Breast epithelium (tissue), 4 donors: Measurements from ENCODE around the gene LPAR1. TPM values are rescaled to one million over a fixed set of nuclear protein-coding genes. Genes with fewer than 3 reads are reported as not detected.

Experiments
- DNase-seq, 2 donors: peaks; one replicate each; pipeline ENCODE4 v3.0.0-alpha.2; 2019; ENCODE audit warnings: low spot score in 2 of 2
- H3K27ac ChIP-seq, 2 donors: fragments of 200-600 bp; sonication (generic) in 1 of 2; one replicate each; pipeline ENCODE4 v1.5.1; 2016 to 2019; ENCODE audit warnings: mild to moderate bottlenecking in 1 of 2
- H3K27me3 ChIP-seq, 2 donors: fragments of 200-600 bp; sonication (generic) in 1 of 2; one replicate each; pipeline versions ENCODE4 v1.5.1 to v1.6.0; 2017 to 2019; ENCODE audit warnings: control low read depth in 1 of 2, mild to moderate bottlenecking in 1 of 2
- H3K36me3 ChIP-seq: fragments of 200-600 bp; one replicate; pipeline ENCODE4 v1.5.1; 2019
- H3K4me1 ChIP-seq, 2 donors: fragments of 200-600 bp; sonication (generic); one replicate each; pipeline ENCODE4 v1.5.1; 2016 to 2019; ENCODE audit warnings: control low read depth in 1 of 2
- H3K4me3 ChIP-seq, 3 donors: fragments of 200-600 bp; sonication (generic); 1 replicate in 2 of 3; 2 replicates in 1 of 3; pipeline ENCODE4 v1.5.1; 2016 to 2019; ENCODE audit warnings: mild to moderate bottlenecking in 3 of 3, moderate library complexity in 2 of 3
- H3K9me3 ChIP-seq, 2 donors: fragments of 200-600 bp; sonication (generic) in 1 of 2; one replicate each; pipeline ENCODE4 v1.5.1; 2016 to 2019; ENCODE audit warnings: control low read depth in 1 of 2
- CTCF ChIP-seq, 3 donors: fragments of 450-650 bp; IDR thresholded peaks; one replicate each; pipeline ENCODE4 v1.5.1; 2016 to 2017; ENCODE audit warnings: antibody characterized with exemption in 3 of 3, mild to moderate bottlenecking in 3 of 3, moderate library complexity in 3 of 3
- POLR2A ChIP-seq: fragments of 450-650 bp; IDR thresholded peaks from one replicate; pipeline ENCODE4 v1.6.1; 2016; ENCODE audit warnings: antibody characterized with exemption, mild to moderate bottlenecking, moderate library complexity
- POLR2AphosphoS5 ChIP-seq, 3 donors: sonication (generic); formaldehyde crosslinking; IDR thresholded peaks; one replicate each; pipeline ENCODE4 v1.6.1; 2017; ENCODE audit warnings: antibody characterized with exemption in 3 of 3
- intact Hi-C: fragments of 100-400 bp; cut with DNase I; formaldehyde crosslinking; loops from one replicate; pipeline ENCODE4 v1.15.1; 2023; ENCODE audit warnings: low total_unique reads
- total RNA-seq, 3 donors: library from RNA; depleted of rRNA; stranded (reverse); fragments of >200 nt; gene quantifications; one replicate each; pipeline ENCODE4 v1.1.0, GENCODE V29; 2016

Gene LPAR1
- total RNA-seq, 3 donors from 2014 or later = 24.6 to 138 (median 79.3) TPM

DNA sequence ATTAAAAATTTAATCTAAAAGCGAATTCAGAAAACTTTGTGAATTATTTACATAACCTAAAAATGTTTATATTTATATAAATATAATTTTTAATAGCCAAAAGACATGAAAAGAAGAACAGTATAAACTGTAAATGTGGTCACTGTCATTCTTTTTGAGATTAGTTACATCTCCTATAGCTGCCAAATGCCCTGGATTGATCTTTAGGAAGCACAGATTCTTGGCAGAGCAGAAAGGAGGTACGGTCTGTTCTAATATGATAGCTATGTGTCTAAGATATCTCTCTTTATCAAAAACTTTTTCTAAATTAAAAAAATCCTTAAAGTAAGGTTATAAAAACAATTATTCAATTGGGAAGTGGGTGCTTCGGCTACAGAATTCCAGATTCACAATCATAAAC lies 151.0 kb downstream of the LPAR1 start:
- Histone ChIP-seq H3K27me3 (no peaks in the 10 kb centered on the region), H3K36me3 (no peaks in the 10 kb centered on the region), H3K9me3 (no peaks in the 10 kb centered on the region), H3K27ac (no peak overlapping the region), H3K4me3 (no peak overlapping the region), H3K4me1 (no peaks in the 10 kb centered on the region)
- DNase-seq = no peak
- TF ChIP-seq POLR2A (no peak), POLR2AphosphoS5 (IDR thresholded peaks at IDR 0.05) (no peak), CTCF (IDR thresholded peaks at IDR 0.05) (no peak)
- intact Hi-C loops = loop anchor here (5.0 kb wide), 1 partner anchor 150 kb away; the partner anchor contains the start of gene LPAR1

- Histone ChIP-seq H3K36me3 (no peaks in the 10 kb centered on the region), H3K4me3 (no peak overlapping the region), H3K9me3 (no peaks in the 10 kb centered on the region), H3K27ac (no peak overlapping the region), H3K4me1 (no peaks in the 10 kb centered on the region), H3K27me3 (no peaks in the 10 kb centered on the region)
- intact Hi-C loops = loop anchor here (5.0 kb wide), 1 partner anchor 150 kb away; the partner anchor contains the start of gene LPAR1
- no peak for DNase-seq
- TF ChIP-seq POLR2A (no peak), POLR2AphosphoS5 (IDR thresholded peaks at IDR 0.05) (no peak), CTCF (IDR thresholded peaks at IDR 0.05) (no peak)
Observed at GRCh38 chr9:110886832-110887231, 151.4 kb downstream of the LPAR1 start.

DNA sequence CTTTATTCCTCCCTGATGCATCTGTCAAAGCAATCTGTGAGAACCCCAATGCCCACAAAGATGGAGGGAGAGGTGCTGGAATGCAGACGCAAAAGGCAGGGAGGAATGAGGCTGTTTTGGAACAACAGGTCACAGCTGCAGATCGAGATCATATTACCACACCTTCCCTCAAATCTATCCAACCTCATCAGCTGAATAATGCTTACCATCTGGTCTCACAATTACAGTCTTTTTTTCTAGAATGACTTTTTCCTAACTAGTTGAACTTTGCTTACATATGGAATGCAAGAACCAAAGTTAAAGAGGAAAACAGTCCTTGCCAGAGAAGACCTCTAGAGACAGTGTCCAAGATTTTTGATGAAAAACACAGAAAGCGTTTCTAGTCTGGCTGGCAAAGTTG lies 158.1 kb downstream of the LPAR1 start:
- intact Hi-C loops = no loop called here
- no peak for TF ChIP-seq POLR2AphosphoS5 (IDR thresholded peaks at IDR 0.05)
- no peak for TF ChIP-seq CTCF (IDR thresholded peaks at IDR 0.05)
- TF ChIP-seq POLR2A = no peak
- H3K4me1 ChIP-seq = no peaks in the 10 kb centered on the region
- DNase-seq = no peak
- H3K36me3 ChIP-seq = no peaks in the 10 kb centered on the region
- no peaks in the 10 kb centered on the region for H3K27me3 ChIP-seq
- no peaks in the 10 kb centered on the region for H3K9me3 ChIP-seq
- H3K27ac ChIP-seq = peak overlapping the region; percentile 25 to 50
- H3K4me3 ChIP-seq = no peak overlapping the region

DNA sequence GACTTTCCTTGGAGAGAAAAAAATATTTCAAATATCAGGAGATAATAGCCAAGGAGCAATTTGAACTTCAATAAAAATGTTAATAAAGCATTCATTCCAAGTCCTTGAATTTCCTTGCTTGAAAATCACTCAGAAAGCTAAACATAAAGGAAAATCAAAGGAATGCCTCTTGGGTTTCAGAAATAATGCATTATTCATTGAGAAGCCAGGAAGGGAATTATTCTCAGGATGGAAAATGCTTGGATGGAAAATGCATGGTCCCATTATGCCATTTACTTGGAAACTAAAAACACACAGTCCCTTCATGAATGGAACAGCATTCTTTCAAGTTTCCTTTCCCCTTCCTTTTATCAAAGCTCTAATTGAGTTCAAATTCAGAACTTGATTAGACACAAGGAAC lies 160.9 kb downstream of the LPAR1 start:
- no peak for DNase-seq
- H3K4me1 ChIP-seq = no peaks in the 10 kb centered on the region
- H3K36me3 ChIP-seq = no peaks in the 10 kb centered on the region
- no peak overlapping the region for H3K27ac ChIP-seq
- no peaks in the 10 kb centered on the region for H3K27me3 ChIP-seq
- no peak overlapping the region for H3K4me3 ChIP-seq
- TF ChIP-seq POLR2A = no peak
- no peak for TF ChIP-seq CTCF (IDR thresholded peaks at IDR 0.05)
- no peak for TF ChIP-seq POLR2AphosphoS5 (IDR thresholded peaks at IDR 0.05)
- H3K9me3 ChIP-seq = no peaks in the 10 kb centered on the region
- intact Hi-C loops = no loop called here

GRCh38 chr9:110876929-110877328 lies 161.3 kb downstream of the LPAR1 start:
- TF ChIP-seq CTCF (IDR thresholded peaks at IDR 0.05) (no peak), POLR2A (no peak), POLR2AphosphoS5 (IDR thresholded peaks at IDR 0.05) (no peak)
- intact Hi-C loops = no loop called here
- Histone ChIP-seq H3K4me3 (no peak overlapping the region), H3K36me3 (no peaks in the 10 kb centered on the region), H3K9me3 (no peaks in the 10 kb centered on the region), H3K27me3 (no peaks in the 10 kb centered on the region), H3K4me1 (no peaks in the 10 kb centered on the region), H3K27ac (no peak overlapping the region)
- no peak for DNase-seq
